ENCODE measurements around the gene PERM1. TPM values are rescaled to one million over a fixed set of nuclear protein-coding genes. Genes with fewer than 3 reads are reported as not detected.
A peak's percentile ranks its signal among the peaks of the same experiment; 100 is the strongest.

Gene PERM1
- total and polyA plus RNA-seq, 2 experiments from 2014 or later: 0.77 to 1.0 TPM

DNA sequence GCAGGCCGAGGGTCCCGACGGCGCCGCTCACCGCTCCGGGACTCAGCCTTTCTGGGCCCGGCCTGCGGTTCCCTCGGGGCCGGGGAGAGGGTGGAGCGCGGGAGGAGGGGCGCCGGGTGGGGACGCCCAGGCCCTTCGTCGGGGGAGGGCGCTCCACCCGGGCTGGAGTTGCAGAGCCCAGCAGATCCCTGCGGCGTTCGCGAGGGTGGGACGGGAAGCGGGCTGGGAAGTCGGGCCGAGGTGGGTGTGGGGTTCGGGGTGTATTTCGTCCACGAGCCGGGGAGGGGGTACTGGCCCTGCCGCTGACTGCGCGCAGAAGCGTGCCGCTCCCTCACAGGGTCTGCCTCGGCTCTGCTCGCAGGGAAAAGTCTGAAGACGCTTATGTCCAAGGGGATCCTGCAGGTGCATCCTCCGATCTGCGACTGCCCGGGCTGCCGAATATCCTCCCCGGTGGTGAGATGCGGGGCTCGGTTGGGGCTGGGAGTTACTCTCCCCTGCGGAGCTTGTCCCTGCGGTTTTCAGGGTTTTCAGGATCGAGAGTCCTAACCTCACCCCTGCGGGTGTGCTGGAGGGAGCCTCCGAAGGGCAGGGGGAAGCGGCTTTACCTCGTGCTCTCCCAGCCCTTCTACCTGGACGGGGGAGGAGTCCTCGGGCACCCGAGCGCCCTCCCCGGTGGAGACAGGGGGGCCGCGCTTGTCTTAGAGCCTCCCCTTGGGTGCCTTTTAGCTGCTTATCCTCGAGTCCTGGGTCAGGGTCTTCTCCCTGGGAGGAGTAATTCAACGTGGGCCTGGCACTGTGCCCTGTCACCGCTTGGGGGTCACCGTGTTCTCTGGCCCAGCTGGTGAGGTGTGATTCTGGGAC is 56.1 kb downstream of the PERM1 start:
- Histone ChIP-seq H3K9me3 (ENCODE audit: low read depth) (no peaks in the 10 kb centered on the region), H3K27ac (no peak overlapping the region), H3K27me3 (peaks cover 13% of the 10 kb centered on the region), H3K4me1 (ENCODE audit: low read depth) (peaks cover 13% of the 10 kb centered on the region), H3K36me3 (no peaks in the 10 kb centered on the region), H3K4me3 (peak overlapping the region; percentile 89)
- peak; percentile 57 to 77 for DNase-seq (ENCODE audit: low read depth in 1 of 2, low spot score in 1 of 2)
- TF ChIP-seq, protein P1, sequence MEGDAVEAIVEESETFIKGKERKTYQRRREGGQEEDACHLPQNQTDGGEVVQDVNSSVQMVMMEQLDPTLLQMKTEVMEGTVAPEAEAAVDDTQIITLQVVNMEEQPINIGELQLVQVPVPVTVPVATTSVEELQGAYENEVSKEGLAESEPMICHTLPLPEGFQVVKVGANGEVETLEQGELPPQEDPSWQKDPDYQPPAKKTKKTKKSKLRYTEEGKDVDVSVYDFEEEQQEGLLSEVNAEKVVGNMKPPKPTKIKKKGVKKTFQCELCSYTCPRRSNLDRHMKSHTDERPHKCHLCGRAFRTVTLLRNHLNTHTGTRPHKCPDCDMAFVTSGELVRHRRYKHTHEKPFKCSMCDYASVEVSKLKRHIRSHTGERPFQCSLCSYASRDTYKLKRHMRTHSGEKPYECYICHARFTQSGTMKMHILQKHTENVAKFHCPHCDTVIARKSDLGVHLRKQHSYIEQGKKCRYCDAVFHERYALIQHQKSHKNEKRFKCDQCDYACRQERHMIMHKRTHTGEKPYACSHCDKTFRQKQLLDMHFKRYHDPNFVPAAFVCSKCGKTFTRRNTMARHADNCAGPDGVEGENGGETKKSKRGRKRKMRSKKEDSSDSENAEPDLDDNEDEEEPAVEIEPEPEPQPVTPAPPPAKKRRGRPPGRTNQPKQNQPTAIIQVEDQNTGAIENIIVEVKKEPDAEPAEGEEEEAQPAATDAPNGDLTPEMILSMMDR (IDR thresholded peaks at IDR 0.05; ENCODE audit: low read depth, low read length): peak; percentile 6

Other genes starting within 250 kb of the PERM1 start
- 90.7 and 146 TPM in 2 replicates for gene SAMD11, start 58.2 kb downstream of the PERM1 start, total RNA-seq
- 32.2 and 63.3 TPM in 2 replicates for gene SAMD11, start 58.2 kb downstream of the PERM1 start, polyA plus RNA-seq
- gene NOC2L, start 22.8 kb downstream of the PERM1 start, total RNA-seq: 98.2 and 119 TPM in 2 replicates
- gene NOC2L, start 22.8 kb downstream of the PERM1 start, polyA plus RNA-seq: 95.4 and 122 TPM in 2 replicates
- 16.2 and 42.9 TPM in 2 replicates for gene KLHL17, start 21.5 kb downstream of the PERM1 start, total RNA-seq
- 31.5 and 40.6 TPM in 2 replicates for gene KLHL17, start 21.5 kb downstream of the PERM1 start, polyA plus RNA-seq
- gene PLEKHN1, start 15.6 kb downstream of the PERM1 start, total RNA-seq: 0.36 TPM in 1 of 2 replicates, not detected in the other
- 0.60 TPM in 2 replicates for gene PLEKHN1, start 15.6 kb downstream of the PERM1 start, polyA plus RNA-seq
- gene HES4, start 18.0 kb upstream of the PERM1 start, total RNA-seq: 54.4 and 89.4 TPM in 2 replicates
- gene HES4, start 18.0 kb upstream of the PERM1 start, polyA plus RNA-seq: 45.7 and 83.6 TPM in 2 replicates
- 73.4 and 111 TPM in 2 replicates for gene ISG15, start 31.4 kb upstream of the PERM1 start, total RNA-seq
- gene ISG15, start 31.4 kb upstream of the PERM1 start, polyA plus RNA-seq: 68.2 and 110 TPM in 2 replicates
- gene AGRN, start 38.0 kb upstream of the PERM1 start, total RNA-seq: 95.5 and 154 TPM in 2 replicates
- gene AGRN, start 38.0 kb upstream of the PERM1 start, polyA plus RNA-seq: 23.5 and 30.6 TPM in 2 replicates
- gene RNF223, start 92.2 kb upstream of the PERM1 start, total RNA-seq: 0.33 and 1.7 TPM in 2 replicates
- gene RNF223, start 92.2 kb upstream of the PERM1 start, polyA plus RNA-seq: not detected in 2 replicates
- gene C1orf159, start 134.0 kb upstream of the PERM1 start, total RNA-seq: 21.8 and 36.2 TPM in 2 replicates
- gene C1orf159, start 134.0 kb upstream of the PERM1 start, polyA plus RNA-seq: 17.7 and 21.7 TPM in 2 replicates
- gene TTLL10, start 191.8 kb upstream of the PERM1 start, total RNA-seq: not detected in 2 replicates
- gene TTLL10, start 191.8 kb upstream of the PERM1 start, polyA plus RNA-seq: 0.31 TPM in 1 of 2 replicates, not detected in the other
- not detected in 2 replicates for gene TNFRSF18, start 224.5 kb upstream of the PERM1 start, total RNA-seq
- 0.39 and 0.74 TPM in 2 replicates for gene TNFRSF18, start 224.5 kb upstream of the PERM1 start, polyA plus RNA-seq
- gene TNFRSF4, start 232.1 kb upstream of the PERM1 start, total RNA-seq: 0.11 TPM in 1 of 2 replicates, not detected in the other
- 0.10 TPM in 1 of 2 replicates, not detected in the other for gene TNFRSF4, start 232.1 kb upstream of the PERM1 start, polyA plus RNA-seq
- gene SDF4, start 249.9 kb upstream of the PERM1 start, total RNA-seq: 139 and 148 TPM in 2 replicates
- gene SDF4, start 249.9 kb upstream of the PERM1 start, polyA plus RNA-seq: 172 and 180 TPM in 2 replicates